Astrocyte of the hippocampus (primary cell): ENCODE measurements around the gene TATDN3.
"Not testable (repeated sequence)": the region's sequence is repeated elsewhere in the genome, so short reads cannot be mapped to it uniquely, and the experiment has no call there.

Experiments used
- DNase-seq: peaks from one replicate; pipeline ENCODE4 v3.0.0; 2011; ENCODE audit warnings: low read depth, low spot score

TATDN3 gene

DNA sequence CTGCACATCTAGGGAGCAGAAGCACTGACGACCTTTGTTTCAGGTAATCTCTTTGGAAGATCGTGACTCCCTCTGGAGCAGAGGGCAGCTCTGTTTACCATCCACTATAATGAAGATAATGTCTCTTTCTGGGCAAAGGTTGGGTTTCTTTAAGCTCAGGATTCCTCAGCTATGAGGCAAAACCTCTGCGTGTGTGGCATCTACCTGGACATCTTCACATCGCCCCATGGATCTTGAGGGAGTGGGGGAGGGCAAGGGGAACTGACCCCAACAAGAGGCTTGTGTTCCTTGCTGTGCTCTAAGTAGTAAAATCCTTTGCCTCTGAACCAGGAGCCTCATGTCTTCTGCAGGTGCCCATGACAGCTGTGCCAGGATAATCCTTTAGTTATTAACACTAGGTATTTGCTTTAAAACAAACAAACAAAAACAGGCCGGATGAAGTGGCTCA lies 36.2 kb downstream of the TATDN3 start:
- no peak for DNase-seq

DNA sequence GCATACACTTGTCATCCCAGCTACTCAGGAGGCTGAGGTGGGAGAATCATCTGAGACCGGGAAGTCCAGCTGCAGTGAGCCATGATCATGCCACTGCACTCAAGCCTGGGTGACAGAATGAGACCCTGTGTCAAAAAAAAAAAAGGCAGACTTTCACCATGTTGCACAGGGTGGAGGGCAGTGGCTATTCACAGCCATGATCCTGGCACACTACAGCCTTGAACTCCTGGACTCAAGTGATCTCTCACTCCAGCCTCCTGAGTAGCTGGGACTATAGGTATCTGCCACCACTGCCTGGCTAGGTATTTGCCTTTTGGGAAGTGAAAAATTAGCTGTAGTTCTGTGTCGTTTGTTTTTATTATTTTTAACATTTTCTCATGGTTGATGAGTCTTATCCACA lies 36.7 kb downstream of the TATDN3 start:
- no peak for DNase-seq

DNA sequence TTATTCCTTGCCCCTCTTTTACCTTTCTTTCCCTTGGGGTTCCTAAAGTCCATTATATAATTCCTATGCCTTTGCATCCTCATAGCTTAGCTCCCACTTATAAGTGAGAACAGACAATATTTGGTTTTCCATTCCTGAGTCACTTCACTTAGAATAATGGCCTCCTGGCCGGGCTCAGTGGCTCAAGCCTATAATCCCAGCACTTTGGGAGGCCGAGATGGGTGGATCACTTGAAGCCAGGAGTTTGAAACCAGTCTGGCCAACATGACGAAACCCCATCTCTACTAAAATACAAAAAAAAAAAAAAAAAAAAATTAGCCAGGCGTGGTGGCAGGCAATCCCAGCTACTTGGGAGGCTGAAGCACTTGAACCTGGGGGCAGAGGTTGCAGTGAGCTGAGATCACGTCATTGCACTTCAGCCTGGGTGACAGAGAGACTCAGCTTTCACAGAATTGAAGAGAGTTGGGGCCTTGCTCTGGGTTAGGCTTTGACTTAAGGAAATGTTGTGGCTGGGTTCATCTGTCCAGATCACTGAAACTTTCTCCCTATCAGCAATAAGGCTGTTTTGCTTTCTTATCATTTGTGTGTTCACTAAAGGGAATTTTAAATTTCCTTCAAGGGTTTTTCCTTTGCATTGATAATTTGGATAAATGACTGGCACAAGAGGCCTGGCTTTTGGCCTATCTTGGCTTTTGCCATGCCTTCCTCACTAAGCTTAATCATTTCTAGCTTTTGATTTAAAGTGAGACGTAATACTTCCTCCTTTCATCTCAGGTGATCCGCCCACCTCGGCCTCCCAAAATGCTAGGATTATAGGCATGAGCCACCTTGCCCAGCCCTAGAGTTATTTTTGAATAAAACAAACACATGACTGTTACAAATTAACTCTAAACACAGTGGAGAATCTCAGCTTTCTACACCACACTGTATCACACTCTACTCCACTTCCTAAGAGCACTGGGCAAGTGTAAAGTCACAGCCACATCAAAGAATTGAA lies 41.8 kb downstream of the TATDN3 start:
- not testable (repeated sequence) for DNase-seq

DNA sequence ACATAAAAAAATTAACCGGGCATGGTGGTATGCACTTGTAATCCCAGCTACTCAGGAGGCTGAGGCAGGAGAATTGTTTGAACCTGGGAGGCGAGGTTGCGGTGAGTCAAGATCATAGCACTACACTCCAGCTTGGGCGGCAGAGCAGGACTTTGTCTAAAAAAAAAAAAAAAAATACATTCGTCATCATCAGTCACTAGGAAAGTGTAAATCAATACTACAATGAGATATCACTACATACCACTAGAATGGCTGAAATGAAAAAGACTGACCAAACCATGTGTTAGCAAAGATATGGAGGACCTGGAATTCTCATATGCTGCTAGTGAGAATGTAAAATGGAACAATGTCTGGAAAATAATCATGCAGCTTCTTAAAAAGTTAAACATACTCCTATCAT lies 46.5 kb downstream of the TATDN3 start:
- no peak for DNase-seq

DNA sequence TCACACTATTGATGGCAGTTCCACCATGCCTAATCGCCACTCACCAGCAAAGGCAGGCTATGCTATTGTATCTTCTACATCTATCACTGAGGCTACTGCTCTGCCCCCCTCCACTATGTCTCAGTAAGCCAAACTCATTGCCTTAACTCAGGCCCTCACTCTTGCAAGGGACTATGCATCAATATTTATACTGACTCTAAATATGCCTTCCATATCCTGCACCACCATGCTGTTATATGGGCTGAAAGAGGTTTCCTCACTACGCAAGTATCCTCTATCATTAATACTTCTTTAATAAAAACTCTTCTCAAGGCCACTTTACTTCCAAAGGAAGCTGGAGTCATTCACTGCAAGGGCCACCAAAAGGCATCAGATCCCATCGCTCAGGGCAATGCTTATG lies 52.8 kb downstream of the TATDN3 start:
- DNase-seq, result not testable (repeated sequence)

DNA sequence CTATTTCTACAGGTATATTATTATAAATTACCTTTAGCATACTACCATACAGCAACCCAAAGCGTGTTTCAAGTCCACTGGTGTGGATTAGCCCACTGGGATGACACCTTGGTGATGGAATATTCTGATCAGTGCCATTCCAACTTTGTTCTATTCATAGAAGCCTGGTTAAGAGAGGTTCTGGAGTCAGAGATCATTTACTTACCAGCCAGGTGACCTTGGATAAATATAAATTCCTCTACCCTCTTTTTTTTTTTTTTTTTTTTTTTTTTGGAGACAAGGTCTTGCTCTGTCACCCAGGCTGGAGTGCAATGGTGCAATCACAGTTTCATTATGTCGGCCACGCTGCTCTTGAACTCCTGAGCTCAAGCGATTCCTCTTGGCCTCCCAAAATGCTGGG lies 55.9 kb downstream of the TATDN3 start, which contains the start of gene SPATA45:
SPATA45 (minus strand) TSS at position 101 of the 400 bp plus-strand sequence. CDS start 11,500 bp downstream, outside the sequence.
- no peak for DNase-seq

DNA sequence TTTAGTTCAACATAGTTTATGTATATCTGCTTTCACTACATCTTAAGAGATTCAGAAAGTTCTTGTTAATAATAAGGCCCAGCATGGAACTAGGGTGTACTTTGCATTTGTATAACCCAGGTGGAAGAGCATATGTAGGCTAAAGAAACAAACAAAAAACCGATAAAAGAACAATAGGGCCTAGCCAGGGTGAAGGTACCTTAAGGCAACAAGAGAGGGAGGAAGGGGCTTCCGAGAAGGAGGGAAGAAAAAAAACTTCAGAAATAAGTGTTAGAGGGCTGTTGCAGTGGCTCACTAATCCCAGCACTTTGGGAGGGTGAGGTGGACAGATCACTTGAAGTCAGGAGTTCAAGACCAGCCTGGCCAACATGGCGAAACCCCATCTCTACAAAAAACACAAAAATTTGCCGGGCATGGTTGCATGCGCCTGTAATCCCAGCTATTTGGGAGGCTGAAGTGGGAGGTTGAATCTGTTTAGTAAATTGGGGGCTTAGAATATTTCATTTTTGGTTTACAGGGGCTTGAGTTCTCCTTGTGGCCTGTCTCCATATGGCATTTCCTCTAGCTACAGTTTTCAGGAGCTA lies 60.5 kb downstream of the TATDN3 start:
- no peak for DNase-seq

DNA sequence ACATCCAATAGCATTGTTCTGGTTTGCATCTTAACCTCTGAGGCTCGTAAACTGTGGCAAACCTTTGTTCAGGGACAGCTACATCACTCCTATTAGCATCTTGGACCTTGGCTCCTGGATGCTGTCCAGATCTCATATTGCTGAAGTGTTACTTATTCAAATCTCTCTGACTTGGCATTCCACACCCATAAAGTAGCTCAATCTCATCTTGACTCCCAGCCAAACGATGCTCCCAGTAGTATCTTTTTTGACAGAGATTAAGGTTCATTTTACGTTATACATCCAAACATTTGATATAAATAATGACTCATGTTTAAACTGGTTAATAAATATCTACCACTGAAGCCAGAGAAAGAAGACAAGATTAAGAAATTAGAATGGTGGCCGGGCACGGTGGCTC lies 62.0 kb downstream of the TATDN3 start:
- DNase-seq, result no peak

DNA sequence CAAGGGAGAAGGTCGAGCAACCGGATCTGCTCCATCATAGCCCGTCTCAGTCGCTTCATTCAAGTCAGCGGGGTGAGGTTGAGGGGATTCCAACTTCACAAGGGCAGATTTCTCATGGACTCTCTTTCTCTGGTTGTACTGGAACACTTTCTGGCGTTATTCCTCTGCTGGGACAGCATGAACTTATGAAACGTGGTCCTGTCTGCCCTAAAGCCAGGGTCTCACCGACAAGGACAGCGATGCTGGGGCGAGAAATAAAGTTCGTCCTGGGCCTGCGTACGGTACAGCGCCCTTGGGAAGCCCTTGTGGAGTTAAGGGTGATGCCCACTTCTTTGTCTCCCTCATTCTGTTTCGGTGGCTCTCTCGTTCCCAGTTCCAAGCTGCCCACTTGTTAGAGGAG lies 65.1 kb downstream of the TATDN3 start:
- no peak for DNase-seq

DNA sequence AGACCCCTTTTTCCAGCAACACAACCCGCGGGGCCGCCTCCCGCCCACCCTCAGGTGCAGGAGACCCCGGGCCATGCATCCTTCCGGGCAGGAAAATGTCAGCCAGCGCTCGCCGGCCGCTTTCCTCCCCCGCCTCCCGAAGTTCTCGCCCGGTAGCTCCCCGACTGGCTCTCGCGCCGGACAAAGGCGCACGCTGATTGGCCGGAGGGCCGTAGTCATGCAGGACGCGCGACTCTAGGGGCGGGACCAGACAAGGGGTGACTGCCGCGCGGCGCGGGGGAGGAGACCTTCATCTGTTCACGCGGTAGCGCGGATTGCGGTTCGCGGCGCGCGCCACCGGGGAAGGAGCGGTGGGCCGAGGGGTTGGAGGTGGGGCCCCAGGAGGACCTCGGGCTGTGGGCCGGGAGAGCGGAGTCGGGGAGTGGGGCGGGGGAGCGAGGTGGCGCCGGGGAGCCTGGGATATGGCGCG lies 66.3 kb downstream of the TATDN3 start, which contains the start of gene FLVCR1:
FLVCR1 (plus strand) TSS at position 284 of the 469 bp plus-strand sequence; CDS start at position 462, 178 bp downstream.
- peak; percentile 99 for DNase-seq

DNA sequence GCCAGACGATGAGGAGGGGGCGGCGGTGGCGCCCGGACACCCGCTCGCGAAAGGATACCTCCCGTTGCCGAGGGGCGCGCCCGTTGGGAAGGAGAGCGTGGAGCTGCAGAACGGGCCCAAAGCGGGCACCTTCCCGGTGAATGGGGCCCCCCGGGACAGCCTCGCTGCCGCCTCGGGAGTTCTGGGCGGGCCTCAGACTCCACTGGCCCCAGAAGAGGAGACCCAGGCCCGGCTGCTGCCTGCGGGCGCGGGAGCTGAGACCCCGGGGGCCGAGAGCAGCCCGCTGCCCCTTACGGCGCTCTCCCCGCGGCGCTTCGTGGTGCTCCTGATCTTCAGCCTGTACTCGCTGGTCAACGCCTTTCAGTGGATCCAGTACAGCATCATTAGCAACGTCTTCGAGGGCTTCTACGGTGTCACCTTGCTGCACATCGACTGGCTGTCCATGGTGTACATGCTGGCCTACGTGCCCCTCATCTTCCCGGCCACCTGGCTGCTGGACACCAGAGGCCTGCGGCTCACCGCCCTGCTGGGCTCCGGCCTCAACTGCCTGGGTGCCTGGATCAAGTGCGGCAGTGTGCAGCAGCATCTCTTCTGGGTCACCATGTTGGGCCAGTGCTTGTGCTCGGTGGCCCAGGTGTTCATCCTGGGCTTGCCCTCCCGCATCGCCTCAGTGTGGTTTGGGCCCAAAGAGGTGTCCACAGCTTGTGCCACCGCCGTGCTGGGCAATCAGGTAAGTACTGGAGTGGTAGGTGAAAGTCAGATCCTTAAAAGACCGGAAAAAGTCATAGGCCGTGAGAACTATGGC lies 67.0 kb downstream of the TATDN3 start:
- DNase-seq, result peak; percentile 65

DNA sequence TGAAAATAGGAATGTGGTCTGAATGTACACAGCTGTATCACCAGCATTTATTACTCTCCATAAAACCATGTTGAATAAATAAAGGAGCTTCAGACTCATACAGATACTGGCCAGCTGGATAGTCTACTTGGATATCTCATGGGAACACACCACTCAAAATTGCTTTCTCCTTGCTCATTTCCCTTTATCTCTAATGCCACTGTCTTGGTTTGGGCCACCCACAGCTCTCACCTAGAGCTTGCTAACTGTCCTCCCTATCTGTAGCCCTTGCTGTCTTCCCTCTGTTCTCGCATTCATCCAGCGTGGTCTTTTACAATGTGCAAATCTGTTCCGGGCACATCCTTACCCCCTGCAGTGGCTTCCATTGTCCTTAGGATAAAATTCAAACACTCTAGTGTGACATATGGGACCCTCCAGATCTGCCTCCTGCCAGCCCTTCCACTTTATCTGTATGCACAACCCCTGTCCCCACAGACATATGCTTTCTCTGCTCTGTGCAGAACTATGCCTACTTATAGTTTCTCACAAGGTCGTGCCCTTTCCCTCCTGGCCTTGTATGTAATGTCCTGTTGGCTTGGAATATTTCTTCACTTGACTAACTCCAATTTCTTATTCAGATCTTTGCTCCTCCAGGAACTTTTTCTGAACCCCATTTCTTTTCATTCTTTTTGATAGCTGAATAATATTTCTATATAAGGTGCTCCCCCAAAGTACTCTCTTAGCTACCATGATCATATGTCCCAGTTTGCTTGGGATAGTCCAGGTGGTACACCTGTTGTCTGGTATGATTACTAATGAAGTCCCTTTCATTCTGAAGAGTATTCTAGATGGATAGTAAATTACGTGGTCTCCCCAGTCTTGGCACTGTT lies 69.3 kb downstream of the TATDN3 start:
- no peak for DNase-seq

DNA sequence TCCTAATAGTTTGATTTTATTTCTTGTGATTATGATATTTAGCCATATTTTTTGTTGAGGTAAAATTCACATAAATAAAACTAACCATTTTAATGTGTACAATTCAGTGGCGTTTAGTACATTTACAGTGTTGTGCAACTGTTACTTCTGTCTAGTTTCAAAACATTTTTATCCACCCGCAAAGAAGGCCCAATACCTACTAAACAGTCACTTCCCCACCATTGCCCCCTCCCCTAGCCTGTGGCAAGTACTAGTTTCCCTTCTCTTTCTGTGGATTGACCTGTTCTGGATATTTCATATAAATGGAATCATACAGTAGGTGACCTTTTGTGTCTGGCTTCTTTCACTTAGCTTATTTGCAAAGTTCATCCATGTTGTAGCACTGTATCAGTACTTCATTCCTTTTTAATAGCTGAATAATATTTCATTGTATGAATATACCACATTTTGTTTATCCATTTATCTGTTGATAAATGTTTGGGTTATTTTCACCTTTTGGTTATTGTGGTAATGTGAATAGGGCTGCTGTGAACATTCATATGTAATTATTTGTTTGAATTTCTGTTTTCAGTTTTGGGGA lies 70.5 kb downstream of the TATDN3 start:
- DNase-seq, result no peak

DNA sequence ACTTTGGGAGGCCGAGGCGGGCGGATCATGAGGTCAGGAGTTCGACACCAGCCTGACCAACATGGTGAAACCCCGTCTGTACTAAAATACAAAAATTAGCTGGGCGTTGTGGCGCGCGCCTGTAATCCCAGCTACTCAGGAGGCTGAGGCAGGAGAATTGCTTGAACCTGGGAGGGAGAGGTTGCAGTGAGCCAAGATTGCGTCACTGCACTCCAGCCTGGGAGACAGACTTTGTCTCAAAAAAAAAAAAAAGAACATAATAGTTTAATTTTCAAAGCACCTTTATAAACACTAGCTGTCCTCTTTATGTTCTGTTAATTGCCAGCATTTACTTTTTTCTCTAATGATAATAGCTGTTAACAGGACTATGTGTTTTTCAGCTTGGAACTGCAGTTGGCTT lies 71.7 kb downstream of the TATDN3 start:
- DNase-seq, result not testable (repeated sequence)

DNA sequence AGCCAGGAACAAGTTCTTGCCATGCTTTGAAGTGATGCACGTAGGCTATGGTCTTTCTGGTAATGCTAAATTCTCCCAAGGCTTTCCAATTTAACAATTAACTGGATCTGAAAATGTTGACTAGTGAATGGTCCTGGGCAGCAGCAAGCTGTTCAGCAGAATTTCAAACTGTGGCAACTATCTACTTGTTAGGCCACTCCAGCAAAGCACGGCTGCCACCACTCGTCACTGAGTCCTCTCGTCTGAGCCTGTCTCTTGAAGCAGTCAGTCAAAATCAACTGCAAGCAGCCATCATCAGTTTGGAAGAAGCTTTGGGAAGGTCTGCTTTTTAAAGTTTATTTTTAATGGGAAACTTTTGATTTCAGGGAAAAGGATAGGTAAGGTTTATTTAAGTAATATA lies 72.5 kb downstream of the TATDN3 start:
- no peak for DNase-seq
